Breast epithelium (tissue), 4 donors: ENCODE data around the gene CCDC88C. TPM values are rescaled to one million over a fixed set of nuclear protein-coding genes. Genes with fewer than 3 reads are reported as not detected.

Source experiments
- DNase-seq, 2 donors: peaks; one replicate each; pipeline ENCODE4 v3.0.0-alpha.2; 2019; ENCODE audit warnings: low spot score in 2 of 2
- H3K27ac ChIP-seq, 2 donors: fragments of 200-600 bp; sonication (generic) in 1 of 2; one replicate each; pipeline ENCODE4 v1.5.1; 2016 to 2019; ENCODE audit warnings: mild to moderate bottlenecking in 1 of 2
- H3K27me3 ChIP-seq, 2 donors: fragments of 200-600 bp; sonication (generic) in 1 of 2; one replicate each; pipeline versions ENCODE4 v1.5.1 to v1.6.0; 2017 to 2019; ENCODE audit warnings: control low read depth in 1 of 2, mild to moderate bottlenecking in 1 of 2
- H3K36me3 ChIP-seq: fragments of 200-600 bp; one replicate; pipeline ENCODE4 v1.5.1; 2019
- H3K4me1 ChIP-seq, 2 donors: fragments of 200-600 bp; sonication (generic); one replicate each; pipeline ENCODE4 v1.5.1; 2016 to 2019; ENCODE audit warnings: control low read depth in 1 of 2
- H3K4me3 ChIP-seq, 3 donors: fragments of 200-600 bp; sonication (generic); 1 replicate in 2 of 3; 2 replicates in 1 of 3; pipeline ENCODE4 v1.5.1; 2016 to 2019; ENCODE audit warnings: mild to moderate bottlenecking in 3 of 3, moderate library complexity in 2 of 3
- H3K9me3 ChIP-seq, 2 donors: fragments of 200-600 bp; sonication (generic) in 1 of 2; one replicate each; pipeline ENCODE4 v1.5.1; 2016 to 2019; ENCODE audit warnings: control low read depth in 1 of 2
- CTCF ChIP-seq, 3 donors: fragments of 450-650 bp; IDR thresholded peaks; one replicate each; pipeline ENCODE4 v1.5.1; 2016 to 2017; ENCODE audit warnings: antibody characterized with exemption in 3 of 3, mild to moderate bottlenecking in 3 of 3, moderate library complexity in 3 of 3
- POLR2A ChIP-seq: fragments of 450-650 bp; IDR thresholded peaks from one replicate; pipeline ENCODE4 v1.6.1; 2016; ENCODE audit warnings: antibody characterized with exemption, mild to moderate bottlenecking, moderate library complexity
- POLR2AphosphoS5 ChIP-seq, 3 donors: sonication (generic); formaldehyde crosslinking; IDR thresholded peaks; one replicate each; pipeline ENCODE4 v1.6.1; 2017; ENCODE audit warnings: antibody characterized with exemption in 3 of 3
- intact Hi-C: fragments of 100-400 bp; cut with DNase I; formaldehyde crosslinking; loops from one replicate; pipeline ENCODE4 v1.15.1; 2023; ENCODE audit warnings: low total_unique reads
- total RNA-seq, 3 donors: library from RNA; depleted of rRNA; stranded (reverse); fragments of >200 nt; gene quantifications; one replicate each; pipeline ENCODE4 v1.1.0, GENCODE V29; 2016

CCDC88C gene
- total RNA-seq, 3 donors from 2014 or later: 5.8 to 25.9 (median 19.3) TPM

GRCh38 chr14:91396959-91397815 is 20.4 kb downstream of the CCDC88C start:
- Histone ChIP-seq H3K27ac (peak overlapping the region; percentile 11 to 13), H3K4me1 (peaks cover 0 to 5% of the 10 kb centered on the region in 2 donors), H3K36me3 (no peaks in the 10 kb centered on the region), H3K9me3 (no peaks in the 10 kb centered on the region), H3K4me3 (no peak overlapping the region), H3K27me3 (no peaks in the 10 kb centered on the region)
- intact Hi-C loops: no loop called here
- TF ChIP-seq POLR2A (no peak), POLR2AphosphoS5 (IDR thresholded peaks at IDR 0.05) (no peak), CTCF (IDR thresholded peaks at IDR 0.05) (no peak)
- no peak for DNase-seq

DNA sequence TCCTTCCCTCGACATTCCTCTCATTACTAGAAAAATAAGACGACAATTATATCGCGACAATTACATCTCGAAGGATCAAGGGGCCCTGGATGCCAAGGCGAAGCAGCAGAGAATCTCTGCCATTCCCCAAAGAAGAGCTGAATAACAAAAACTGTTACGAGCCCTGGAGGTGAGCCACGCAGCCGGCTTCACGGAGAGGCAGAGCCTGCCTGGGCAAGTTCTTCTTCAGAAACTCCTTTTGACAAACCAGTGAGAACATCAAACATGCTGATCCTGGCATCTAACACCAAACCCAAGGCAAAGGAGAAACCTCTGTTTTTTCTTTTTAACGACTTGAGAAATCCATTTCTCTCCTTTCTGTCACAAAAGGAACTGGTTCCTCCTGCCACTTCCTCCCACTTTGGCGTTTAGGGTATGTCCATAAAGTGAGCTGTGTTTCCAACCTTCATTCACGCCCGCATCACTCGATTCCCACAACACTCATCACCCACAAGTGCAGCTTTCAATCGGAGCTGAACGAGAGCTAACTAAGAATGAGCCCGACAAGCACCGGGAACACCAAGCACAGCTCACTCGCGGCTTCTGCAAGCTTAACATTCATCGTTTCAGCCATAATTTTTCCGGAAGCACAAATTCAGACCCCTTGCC is 21.5 kb downstream of the CCDC88C start:
- intact Hi-C loops: no loop called here
- H3K9me3 ChIP-seq: no peaks in the 10 kb centered on the region
- H3K4me1 ChIP-seq: peaks cover 0 to 5% of the 10 kb centered on the region in 2 donors
- TF ChIP-seq CTCF (IDR thresholded peaks at IDR 0.05): no peak
- TF ChIP-seq POLR2A: no peak
- no peak for TF ChIP-seq POLR2AphosphoS5 (IDR thresholded peaks at IDR 0.05)
- H3K27ac ChIP-seq: peak overlapping the region; percentile 45 to 62
- H3K27me3 ChIP-seq: no peaks in the 10 kb centered on the region
- H3K36me3 ChIP-seq: no peaks in the 10 kb centered on the region
- DNase-seq: no peak
- peak overlapping the region in 2 of 3 donors; percentile 24 to 36 for H3K4me3 ChIP-seq

DNA sequence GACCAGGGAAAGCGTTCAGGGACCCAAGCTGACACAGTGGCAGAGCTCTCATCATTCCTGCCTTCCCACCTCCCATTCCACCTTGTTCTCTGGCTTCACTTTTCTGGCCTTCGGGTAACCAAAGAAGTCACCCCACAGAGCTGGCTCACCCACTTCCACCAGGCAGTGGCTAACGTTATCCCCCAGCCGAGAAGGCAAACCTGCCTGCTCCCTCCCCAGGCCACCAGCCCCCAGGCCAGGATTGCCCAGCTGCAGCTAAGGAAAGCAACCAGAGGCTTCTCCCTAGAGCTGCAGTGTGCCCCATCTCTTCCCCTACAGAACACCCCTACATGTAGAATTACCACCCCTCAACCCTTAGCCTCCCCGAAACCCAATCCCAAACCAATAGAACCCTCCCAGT is 22.2 kb downstream of the CCDC88C start:
- peak overlapping the region; percentile 45 to 62 for H3K27ac ChIP-seq
- no peaks in the 10 kb centered on the region for H3K36me3 ChIP-seq
- intact Hi-C loops: no loop called here
- no peak for DNase-seq
- TF ChIP-seq CTCF (IDR thresholded peaks at IDR 0.05) (no peak), POLR2A (no peak), POLR2AphosphoS5 (IDR thresholded peaks at IDR 0.05) (no peak)
- H3K4me3 ChIP-seq: peak overlapping the region in 1 of 3 donors; percentile 36
- peaks cover 0 to 5% of the 10 kb centered on the region in 2 donors for H3K4me1 ChIP-seq
- no peaks in the 10 kb centered on the region for H3K9me3 ChIP-seq
- H3K27me3 ChIP-seq: no peaks in the 10 kb centered on the region

GRCh38 chr14:91394105-91395081 is 23.2 kb downstream of the CCDC88C start:
- Histone ChIP-seq H3K36me3 (no peaks in the 10 kb centered on the region), H3K27ac (no peak overlapping the region), H3K4me1 (peaks cover 0 to 5% of the 10 kb centered on the region in 2 donors), H3K27me3 (no peaks in the 10 kb centered on the region), H3K4me3 (no peak overlapping the region), H3K9me3 (no peaks in the 10 kb centered on the region)
- DNase-seq: no peak
- TF ChIP-seq CTCF (IDR thresholded peaks at IDR 0.05): no peak
- TF ChIP-seq POLR2A: no peak
- no peak for TF ChIP-seq POLR2AphosphoS5 (IDR thresholded peaks at IDR 0.05)
- intact Hi-C loops: no loop called here
